GM18519 (cell line): ENCODE measurements around the gene LRP1.

Experiments
- ATAC-seq: cut with Tn5 transposase; IDR thresholded peaks from one replicate; pipeline ENCODE4 v1.9.1; 2021; ENCODE audit warnings: mild to moderate bottlenecking, moderate library complexity; ENCODE audit not compliant: unreplicated experiment, low FRiP score

LRP1 gene

DNA sequence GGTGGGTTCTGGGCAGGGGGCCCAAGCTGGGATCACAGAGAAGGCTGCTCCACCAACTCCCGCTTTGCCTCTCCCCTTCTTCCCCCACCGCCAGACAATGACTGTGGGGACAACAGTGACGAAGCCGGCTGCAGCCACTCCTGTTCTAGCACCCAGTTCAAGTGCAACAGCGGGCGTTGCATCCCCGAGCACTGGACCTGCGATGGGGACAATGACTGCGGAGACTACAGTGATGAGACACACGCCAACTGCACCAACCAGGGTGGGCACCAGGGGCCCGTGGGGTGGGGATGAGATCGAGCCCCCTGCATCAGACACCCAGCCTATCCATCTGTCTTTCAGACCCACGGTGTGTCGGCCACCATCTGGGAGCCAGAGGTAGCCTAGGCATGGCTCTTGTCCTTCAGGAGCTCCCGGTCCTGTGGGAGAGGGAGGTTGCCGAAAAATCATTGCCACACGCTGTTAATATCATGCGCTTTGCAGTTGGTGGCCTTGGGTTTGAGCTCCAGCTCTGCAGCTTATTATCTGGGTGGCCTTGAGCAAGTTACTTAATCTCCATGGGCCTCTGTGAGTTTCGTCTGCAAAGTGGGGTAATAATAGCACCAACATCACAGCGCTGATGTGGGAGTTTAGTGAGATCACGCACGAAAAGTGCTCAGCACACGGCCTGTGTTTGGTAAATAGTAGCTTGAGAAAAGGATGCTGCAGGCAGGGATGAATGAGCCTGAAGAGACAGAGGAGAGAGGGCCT is 40.9 kb downstream of the LRP1 start:
- no peak for ATAC-seq

DNA sequence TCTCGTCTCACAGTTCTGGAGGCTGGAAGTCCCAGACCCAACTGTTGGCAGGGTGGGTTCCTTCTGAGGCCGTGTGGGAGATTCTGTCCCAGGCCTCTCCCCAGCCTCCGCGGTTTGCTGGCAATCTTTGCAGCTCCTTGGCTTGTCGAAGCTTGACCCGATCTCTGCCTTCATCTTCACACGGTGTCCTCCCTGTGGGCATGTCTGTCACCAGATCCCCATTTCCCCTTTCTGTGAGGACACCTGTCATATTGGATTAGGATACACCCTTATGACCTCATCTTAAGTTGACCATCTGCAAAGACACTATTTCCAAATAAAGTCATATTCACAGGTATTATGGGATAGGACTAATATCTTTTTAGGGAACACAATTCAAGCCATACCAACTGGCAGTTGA is 41.7 kb downstream of the LRP1 start:
- no peak for ATAC-seq

DNA sequence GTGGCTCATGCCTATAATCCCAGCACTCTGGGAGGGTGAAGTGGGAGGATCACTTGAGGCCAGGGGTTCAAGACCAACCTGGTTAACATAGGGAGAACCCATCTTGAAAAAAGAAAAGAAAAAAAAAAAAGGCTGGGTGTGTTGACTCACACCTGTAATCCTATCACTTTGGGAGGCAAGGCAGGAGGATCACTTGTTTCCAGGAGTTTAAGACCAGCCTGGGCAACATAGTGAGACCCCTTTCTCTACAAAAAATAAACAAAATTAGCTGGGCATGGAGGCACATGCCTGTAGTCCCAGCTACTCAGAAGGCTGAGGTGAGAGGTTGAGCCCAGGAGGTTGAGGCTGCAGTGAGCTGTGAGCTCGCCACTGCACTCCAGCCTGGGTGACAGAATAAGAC is 42.1 kb downstream of the LRP1 start:
- no peak for ATAC-seq

DNA sequence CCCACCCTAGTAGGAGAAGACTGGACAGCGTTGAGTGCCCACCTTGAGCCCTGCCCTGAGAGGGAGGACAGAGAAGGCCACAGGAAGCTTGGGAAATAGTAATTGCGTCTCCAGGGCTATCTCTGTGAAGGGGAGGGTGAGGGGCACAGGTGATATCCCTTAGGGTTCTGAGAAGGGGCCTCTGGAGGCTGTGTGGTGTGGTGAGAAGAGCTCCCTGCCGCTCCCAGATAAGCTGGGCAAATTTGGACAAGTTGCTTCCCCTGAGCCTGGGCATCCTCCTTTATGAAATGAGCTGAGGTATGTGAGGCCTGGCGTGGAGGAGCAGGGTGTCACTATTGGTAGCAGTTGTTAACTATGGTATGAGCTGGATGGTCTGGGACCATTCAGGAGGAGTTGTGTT is 42.6 kb downstream of the LRP1 start:
- ATAC-seq = no peak

DNA sequence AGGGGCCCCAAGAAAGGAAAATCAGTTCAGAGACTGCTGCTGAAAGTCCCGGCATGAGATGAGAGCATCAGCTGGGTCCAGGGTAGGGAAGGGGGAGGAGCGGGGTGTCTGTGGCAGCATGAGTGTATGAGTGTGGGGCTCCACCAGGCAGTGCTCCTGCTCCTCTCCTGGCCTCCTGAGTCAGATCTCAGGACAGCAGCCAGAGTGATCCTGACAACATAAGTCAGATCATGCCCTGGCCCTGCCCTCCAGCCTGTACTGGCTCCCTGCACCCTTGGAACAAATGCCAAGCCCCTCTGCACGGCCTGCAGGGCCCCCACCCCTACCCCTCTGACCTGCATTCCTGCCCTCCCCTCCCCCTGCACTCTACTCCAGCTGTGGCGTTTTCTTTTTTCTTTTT is 43.4 kb downstream of the LRP1 start:
- no peak for ATAC-seq

DNA sequence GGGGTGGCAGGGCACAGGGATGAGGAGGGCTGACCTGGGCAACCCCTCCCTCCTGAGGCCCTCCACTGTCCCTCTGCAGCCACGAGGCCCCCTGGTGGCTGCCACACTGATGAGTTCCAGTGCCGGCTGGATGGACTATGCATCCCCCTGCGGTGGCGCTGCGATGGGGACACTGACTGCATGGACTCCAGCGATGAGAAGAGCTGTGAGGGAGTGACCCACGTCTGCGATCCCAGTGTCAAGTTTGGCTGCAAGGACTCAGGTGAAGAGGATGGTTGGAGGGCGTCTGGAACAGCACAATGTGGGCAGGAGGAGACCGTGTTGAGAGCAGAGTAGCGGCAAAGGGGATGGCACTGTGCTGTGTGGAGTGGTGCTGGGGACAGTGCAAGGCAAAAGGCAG is 44.8 kb downstream of the LRP1 start:
- no peak for ATAC-seq

DNA sequence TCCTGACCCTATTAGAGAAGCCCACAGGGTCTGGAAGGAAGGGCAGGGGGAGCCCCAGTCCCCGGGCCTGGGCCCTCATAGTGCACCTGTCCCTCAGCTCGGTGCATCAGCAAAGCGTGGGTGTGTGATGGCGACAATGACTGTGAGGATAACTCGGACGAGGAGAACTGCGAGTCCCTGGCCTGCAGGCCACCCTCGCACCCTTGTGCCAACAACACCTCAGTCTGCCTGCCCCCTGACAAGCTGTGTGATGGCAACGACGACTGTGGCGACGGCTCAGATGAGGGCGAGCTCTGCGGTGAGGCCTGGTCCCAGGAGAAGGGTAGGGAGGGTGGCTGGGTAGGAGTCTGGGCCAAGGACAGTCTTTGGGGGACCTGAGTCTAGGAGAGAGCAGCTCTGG is 45.4 kb downstream of the LRP1 start:
- ATAC-seq = no peak

DNA sequence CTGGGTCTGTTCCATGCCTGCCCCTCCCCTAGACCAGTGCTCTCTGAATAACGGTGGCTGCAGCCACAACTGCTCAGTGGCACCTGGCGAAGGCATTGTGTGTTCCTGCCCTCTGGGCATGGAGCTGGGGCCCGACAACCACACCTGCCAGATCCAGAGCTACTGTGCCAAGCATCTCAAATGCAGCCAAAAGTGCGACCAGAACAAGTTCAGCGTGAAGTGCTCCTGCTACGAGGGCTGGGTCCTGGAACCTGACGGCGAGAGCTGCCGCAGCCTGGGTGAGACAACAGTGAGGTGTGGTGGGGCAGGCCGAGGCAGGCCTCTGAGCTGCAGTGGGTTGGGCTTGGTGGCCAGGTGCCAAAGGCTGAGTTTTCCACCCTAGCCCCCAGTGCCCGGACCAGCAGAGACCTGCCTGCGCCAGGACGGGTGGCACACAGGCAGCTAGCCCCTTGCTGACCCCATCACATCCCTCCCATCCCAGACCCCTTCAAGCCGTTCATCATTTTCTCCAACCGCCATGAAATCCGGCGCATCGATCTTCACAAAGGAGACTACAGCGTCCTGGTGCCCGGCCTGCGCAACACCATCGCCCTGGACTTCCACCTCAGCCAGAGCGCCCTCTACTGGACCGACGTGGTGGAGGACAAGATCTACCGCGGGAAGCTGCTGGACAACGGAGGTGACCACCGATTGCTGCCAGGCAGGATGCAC is 47.3 kb downstream of the LRP1 start:
- no peak for ATAC-seq

DNA sequence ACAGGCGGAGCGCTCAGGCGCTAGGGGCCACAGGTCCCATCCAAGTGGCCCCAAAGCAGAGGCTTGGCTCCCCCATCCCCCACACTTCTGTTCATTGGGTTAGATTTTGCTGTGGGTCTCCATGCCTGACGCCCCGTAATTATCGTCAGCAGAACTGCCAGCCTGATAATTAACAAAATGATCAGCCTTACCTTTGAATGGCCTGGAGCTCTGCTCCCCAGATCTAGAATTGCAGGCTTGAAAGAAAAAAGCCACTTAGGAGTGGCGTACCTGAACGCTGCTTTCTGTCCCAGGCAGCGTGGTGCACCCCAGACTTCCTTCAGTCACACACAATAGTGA is 47.8 kb downstream of the LRP1 start:
- ATAC-seq = no peak

DNA sequence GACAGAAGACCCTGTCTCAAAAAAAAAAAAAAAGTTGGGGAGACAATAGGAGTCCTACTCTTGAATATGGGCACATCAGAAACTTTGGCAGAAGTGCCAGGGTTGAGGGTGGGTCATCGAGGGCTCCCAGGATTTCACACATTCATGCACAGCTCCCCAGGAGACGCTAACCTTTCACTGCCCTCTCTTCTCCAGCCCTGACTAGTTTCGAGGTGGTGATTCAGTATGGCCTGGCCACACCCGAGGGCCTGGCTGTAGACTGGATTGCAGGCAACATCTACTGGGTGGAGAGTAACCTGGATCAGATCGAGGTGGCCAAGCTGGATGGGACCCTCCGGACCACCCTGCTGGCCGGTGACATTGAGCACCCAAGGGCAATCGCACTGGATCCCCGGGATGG is 48.6 kb downstream of the LRP1 start:
- ATAC-seq = no peak

DNA sequence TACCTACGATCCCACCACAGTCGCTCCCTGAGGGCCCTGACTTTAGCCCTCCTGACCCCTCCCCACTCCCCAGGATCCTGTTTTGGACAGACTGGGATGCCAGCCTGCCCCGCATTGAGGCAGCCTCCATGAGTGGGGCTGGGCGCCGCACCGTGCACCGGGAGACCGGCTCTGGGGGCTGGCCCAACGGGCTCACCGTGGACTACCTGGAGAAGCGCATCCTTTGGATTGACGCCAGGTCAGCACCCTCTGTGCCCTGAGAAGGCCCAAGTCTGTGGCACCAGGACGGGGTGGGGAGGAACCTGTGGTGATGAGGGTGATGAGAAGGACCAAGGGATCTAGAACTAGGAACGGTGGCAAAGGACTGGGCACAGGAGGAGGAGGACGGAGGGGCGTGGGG is 49.1 kb downstream of the LRP1 start:
- ATAC-seq = no peak

DNA sequence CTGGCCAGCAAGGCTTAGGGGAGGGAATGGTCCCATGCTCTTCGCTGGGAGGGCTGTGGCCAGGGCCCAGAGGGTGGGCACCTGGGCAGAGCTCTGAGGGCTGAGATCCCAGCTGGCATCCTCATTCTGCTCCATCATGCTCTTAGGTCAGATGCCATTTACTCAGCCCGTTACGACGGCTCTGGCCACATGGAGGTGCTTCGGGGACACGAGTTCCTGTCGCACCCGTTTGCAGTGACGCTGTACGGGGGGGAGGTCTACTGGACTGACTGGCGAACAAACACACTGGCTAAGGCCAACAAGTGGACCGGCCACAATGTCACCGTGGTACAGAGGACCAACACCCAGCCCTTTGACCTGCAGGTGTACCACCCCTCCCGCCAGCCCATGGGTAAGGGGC is 49.9 kb downstream of the LRP1 start:
- no peak for ATAC-seq

DNA sequence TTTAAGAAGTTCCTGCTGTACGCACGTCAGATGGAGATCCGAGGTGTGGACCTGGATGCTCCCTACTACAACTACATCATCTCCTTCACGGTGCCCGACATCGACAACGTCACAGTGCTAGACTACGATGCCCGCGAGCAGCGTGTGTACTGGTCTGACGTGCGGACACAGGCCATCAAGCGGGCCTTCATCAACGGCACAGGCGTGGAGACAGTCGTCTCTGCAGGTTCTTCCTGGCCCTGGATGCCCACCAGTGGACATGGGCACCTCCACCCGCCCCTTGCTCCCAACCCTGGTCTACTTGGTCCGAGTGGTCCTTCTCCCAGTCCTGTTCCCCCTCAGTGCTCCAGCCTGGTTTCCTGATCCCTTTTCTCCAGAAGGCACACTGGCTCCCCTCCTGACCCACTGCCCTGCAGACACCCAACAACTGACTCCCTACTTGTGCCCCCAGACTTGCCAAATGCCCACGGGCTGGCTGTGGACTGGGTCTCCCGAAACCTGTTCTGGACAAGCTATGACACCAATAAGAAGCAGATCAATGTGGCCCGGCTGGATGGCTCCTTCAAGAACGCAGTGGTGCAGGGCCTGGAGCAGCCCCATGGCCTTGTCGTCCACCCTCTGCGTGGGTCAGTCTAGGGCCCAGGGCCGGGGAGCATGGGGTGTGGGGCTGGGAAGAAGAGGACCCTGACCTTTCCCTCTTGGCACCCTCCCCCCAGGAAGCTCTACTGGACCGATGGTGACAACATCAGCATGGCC is 51.2 kb downstream of the LRP1 start:
- no peak for ATAC-seq

DNA sequence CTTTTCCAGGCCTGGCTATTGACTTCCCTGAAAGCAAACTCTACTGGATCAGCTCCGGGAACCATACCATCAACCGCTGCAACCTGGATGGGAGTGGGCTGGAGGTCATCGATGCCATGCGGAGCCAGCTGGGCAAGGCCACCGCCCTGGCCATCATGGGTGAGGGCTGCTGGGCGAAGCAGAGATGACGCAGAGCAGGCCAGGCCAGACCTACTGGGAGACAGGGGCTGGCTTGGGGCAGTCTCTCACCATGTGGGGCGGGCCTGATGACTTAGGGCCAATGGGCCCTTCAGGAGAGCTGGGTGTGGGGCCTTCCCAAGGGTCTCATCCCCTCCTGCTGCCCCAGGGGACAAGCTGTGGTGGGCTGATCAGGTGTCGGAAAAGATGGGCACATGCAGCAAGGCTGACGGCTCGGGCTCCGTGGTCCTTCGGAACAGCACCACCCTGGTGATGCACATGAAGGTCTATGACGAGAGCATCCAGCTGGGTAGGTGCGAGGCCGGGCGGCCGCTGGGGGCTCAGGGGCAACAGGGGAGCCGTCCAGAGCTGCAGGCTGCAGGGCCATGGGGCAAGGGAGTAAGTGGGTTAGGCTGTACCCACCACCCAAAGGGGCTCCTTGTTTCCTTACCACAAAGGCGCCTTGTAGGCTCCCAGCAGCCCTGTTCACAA is 52.2 kb downstream of the LRP1 start:
- ATAC-seq = no peak

DNA sequence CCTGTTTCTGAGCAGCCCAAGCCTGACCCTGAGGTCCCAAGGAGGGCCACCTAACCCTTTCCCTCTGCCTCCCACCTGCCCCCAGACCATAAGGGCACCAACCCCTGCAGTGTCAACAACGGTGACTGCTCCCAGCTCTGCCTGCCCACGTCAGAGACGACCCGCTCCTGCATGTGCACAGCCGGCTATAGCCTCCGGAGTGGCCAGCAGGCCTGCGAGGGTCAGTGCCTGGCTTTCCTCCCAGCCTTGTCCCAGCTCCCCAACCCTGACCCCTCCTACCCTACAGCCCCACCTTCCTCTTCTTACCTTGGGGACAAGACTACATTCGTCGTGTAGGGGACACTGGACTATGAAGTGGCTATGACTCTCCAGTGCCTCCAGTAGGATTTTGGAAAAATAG is 52.8 kb downstream of the LRP1 start:
- ATAC-seq = no peak

DNA sequence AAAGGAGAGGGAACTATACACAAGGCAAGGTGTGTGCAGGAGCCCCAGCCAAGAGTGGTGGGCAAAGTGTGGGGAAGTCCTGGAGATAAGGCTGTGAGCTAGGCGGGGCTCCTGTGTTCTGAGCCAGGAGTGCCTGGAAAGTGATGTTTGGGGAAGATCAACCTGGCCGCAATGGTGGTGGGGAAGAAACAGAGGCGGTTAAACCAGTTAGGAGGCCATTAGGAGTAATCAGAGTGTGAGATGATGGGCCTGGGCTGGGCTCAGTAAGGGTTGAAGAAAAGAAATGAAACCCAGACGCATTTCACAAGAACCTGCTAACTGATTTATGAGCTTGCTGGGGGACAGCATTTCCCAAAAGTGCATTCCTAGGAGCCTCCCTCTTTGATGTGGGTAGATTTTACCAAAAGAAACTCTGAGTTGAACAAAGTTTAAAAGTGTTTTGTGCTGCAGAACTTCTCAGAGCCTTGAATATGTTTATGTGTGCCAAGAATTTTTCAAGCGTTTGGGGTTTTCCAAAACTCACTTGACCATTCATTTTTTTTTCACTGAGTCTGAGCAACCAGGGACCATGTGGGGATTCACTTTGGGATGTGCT is 53.4 kb downstream of the LRP1 start:
- no peak for ATAC-seq

DNA sequence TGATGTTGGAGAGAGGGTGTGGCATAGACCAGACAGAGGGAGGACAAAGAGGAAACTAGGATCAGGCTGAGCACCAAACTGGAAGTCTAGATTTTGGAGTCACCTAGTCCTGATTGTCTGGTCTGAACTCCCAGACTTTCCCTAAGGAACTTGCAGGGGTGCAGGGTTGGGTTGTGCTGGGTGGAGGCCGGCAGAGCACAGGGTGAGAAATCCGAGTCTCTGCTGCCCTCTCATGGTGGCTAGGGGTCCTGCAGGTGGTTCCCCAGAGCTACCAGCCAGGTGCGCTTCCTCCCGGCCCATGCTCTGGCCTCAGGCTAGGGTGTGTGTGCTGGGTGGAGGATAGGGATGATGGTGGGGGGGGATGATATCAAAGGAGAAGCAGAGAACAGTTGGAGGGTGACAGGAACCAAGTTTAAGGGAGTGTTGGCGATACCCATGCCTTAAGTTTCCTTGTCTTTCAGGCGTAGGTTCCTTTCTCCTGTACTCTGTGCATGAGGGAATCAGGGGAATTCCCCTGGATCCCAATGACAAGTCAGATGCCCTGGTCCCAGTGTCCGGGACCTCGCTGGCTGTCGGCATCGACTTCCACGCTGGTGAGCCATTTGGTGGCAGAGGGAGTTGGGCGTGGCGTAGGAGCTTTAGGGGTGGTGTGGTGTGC is 54.8 kb downstream of the LRP1 start:
- ATAC-seq = no peak

DNA sequence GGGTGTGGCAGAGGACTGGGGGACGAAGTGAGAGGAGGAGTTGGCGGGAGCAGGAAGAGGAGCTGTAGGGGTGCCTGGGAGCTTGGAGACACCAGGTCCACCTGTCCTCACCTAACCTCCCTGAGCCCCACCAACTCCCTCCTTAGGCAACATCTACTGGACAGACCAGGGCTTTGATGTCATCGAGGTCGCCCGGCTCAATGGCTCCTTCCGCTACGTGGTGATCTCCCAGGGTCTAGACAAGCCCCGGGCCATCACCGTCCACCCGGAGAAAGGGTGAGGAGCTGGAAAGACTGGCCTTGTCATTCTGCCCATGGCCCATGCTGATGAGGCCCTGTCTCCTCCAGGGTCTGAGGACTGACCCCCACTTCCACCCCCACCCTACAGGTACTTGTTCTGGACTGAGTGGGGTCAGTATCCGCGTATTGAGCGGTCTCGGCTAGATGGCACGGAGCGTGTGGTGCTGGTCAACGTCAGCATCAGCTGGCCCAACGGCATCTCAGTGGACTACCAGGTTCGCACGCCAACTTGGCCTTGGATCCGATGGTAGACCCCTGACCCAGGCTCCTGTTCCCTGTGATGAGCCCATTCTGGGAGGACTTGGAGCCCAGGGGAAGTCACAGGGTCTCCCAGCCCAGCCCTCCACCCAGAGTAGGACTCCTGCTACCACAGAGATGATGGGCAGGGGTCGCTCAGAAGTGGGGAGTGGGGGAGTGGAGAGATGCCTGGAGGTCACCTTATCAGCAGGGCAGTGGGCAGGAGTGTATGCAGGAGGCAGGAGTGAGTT is 55.8 kb downstream of the LRP1 start:
- ATAC-seq = no peak

DNA sequence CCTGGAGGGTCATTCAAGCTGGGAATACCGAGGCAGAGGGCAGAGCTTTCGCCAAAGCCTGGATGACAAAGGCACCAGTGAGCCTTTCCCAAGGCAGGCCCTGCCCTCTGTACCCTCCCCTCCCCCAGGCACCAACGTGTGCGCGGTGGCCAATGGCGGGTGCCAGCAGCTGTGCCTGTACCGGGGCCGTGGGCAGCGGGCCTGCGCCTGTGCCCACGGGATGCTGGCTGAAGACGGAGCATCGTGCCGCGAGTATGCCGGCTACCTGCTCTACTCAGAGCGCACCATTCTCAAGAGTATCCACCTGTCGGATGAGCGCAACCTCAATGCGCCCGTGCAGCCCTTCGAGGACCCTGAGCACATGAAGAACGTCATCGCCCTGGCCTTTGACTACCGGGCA is 57.1 kb downstream of the LRP1 start:
- no peak for ATAC-seq
